Liver (tissue), 9 donors: Measurements from ENCODE around the gene KLC4. TPM values are rescaled to one million over a fixed set of nuclear protein-coding genes. Genes with fewer than 3 reads are reported as not detected.

ENCODE experiments used
- DNase-seq: peaks from one replicate; pipeline ENCODE4 v3.0.0-alpha.2; 2017; ENCODE audit warnings: low spot score
- H3K27ac ChIP-seq, 2 donors: one replicate each; pipeline ENCODE4 v1.7.0; 2013; ENCODE audit warnings: inconsistent platforms in 2 of 2, low read length in 2 of 2, control low read depth in 1 of 2, low read depth in 1 of 2, mild to moderate bottlenecking in 1 of 2
- H3K27me3 ChIP-seq, 4 donors: one replicate each; pipeline versions ENCODE4 v1.6.1 to v1.7.0; 2013; ENCODE audit warnings: low read length in 3 of 4, inconsistent platforms in 1 of 4, mild to moderate bottlenecking in 1 of 4, moderate library complexity in 1 of 4; ENCODE audit not compliant: control insufficient read depth in 4 of 4, insufficient read depth in 4 of 4
- H3K36me3 ChIP-seq, 4 donors: one replicate each; pipeline versions ENCODE4 v1.6.1 to v1.7.0; 2013; ENCODE audit warnings: low read length in 3 of 4, mild to moderate bottlenecking in 3 of 4, low read depth in 1 of 4, moderate library complexity in 1 of 4; ENCODE audit not compliant: control insufficient read depth in 4 of 4, insufficient read depth in 3 of 4
- H3K4me1 ChIP-seq, 4 donors: one replicate each; pipeline versions ENCODE4 v1.6.1 to v1.7.0; 2013; ENCODE audit warnings: low read length in 3 of 4, mild to moderate bottlenecking in 3 of 4, moderate library complexity in 1 of 4; ENCODE audit not compliant: control insufficient read depth in 4 of 4, insufficient read depth in 4 of 4
- H3K4me3 ChIP-seq, 3 donors: one replicate each; pipeline versions ENCODE4 v1.6.1 to v1.7.0; 2013; ENCODE audit warnings: low read length in 3 of 3, control low read depth in 1 of 3, low read depth in 1 of 3, mild to moderate bottlenecking in 1 of 3
- H3K9ac ChIP-seq, 2 donors: one replicate each; pipeline ENCODE4 v1.7.0; 2013; ENCODE audit warnings: low read length in 2 of 2, mild to moderate bottlenecking in 2 of 2, moderate library complexity in 2 of 2, control low read depth in 1 of 2, low read depth in 1 of 2
- H3K9me3 ChIP-seq, 4 donors: one replicate each; pipeline versions ENCODE4 v1.6.1 to v1.7.0; 2013; ENCODE audit warnings: low read length in 3 of 4; ENCODE audit not compliant: control insufficient read depth in 4 of 4
- EGR1 ChIP-seq, 2 donors: IDR thresholded peaks; 2 replicates each; pipeline ENCODE4 v1.6.1; 2016 to 2018; ENCODE audit warnings: antibody characterized with exemption in 2 of 2, low read depth in 2 of 2
- FOXA1 ChIP-seq: IDR thresholded peaks from 2 replicates; pipeline ENCODE4 v1.6.1; 2016; ENCODE audit warnings: antibody characterized with exemption
- FOXA2 ChIP-seq: IDR thresholded peaks from 2 replicates; pipeline ENCODE4 v1.6.1; 2016; ENCODE audit warnings: antibody characterized with exemption
- GABPA ChIP-seq, 2 donors: IDR thresholded peaks in 1 of 2; conservative IDR thresholded peaks in 1 of 2; 2 replicates each; pipeline ENCODE4 v1.6.1; 2016; ENCODE audit warnings: antibody characterized with exemption in 2 of 2, mild to moderate bottlenecking in 1 of 2, moderate library complexity in 1 of 2
- HNF4A ChIP-seq, 2 donors: conservative IDR thresholded peaks; 2 replicates each; pipeline ENCODE4 v1.6.1; 2016; ENCODE audit warnings: antibody characterized with exemption in 2 of 2, mild to moderate bottlenecking in 2 of 2
- HNF4G ChIP-seq: IDR thresholded peaks from 2 replicates; pipeline ENCODE4 v1.6.1; 2016; ENCODE audit warnings: antibody characterized with exemption
- JUND ChIP-seq, 2 donors: IDR thresholded peaks; 2 replicates each; pipeline ENCODE4 v1.6.1; 2016; ENCODE audit warnings: antibody characterized with exemption in 2 of 2
- NR2F2 ChIP-seq: IDR thresholded peaks from 2 replicates; pipeline ENCODE4 v1.6.1; 2016; ENCODE audit warnings: antibody characterized with exemption
- RAD21 ChIP-seq, 2 donors: IDR thresholded peaks; 2 replicates each; pipeline ENCODE4 v1.6.1; 2016; ENCODE audit warnings: antibody characterized with exemption in 2 of 2, mild to moderate bottlenecking in 2 of 2
- SP1 ChIP-seq: IDR thresholded peaks from 2 replicates; pipeline ENCODE4 v1.6.1; 2018; ENCODE audit warnings: antibody characterized with exemption, mild to moderate bottlenecking
- TAF1 ChIP-seq: conservative IDR thresholded peaks from 2 replicates; pipeline ENCODE4 v1.6.1; 2016; ENCODE audit warnings: antibody characterized with exemption, mild to moderate bottlenecking
- YY1 ChIP-seq: IDR thresholded peaks from 2 replicates; pipeline ENCODE4 v1.6.1; 2016; ENCODE audit warnings: antibody characterized with exemption, mild to moderate bottlenecking
- WGBS: extraction: QIAGEN DNeasy Blood & Tissue Kit; methylation state at CpG from one replicate; pipeline ENCODE4 v1.1.7; 2013; 5-methylcytosine and 5-hydroxymethylcytosine counted together
- polyA plus RNA-seq, 2 donors: library from polyadenylated mRNA; stranded (reverse) in 1 of 2; unstranded in 1 of 2; fragments of 200-250 nt in 1 of 2; fragments of >200 nt in 1 of 2; fragmentation: Nextera tagmentation in 1 of 2; extraction: Ambion mirVana in 1 of 2; gene quantifications; one replicate each; pipeline versions ENCODE4 v1.2.1 to v1.2.3, GENCODE V29; 2013 to 2015
- total RNA-seq, 2 donors: library from RNA; depleted of rRNA; stranded (reverse); fragments of >200 nt; gene quantifications; one replicate each; pipeline ENCODE4 v1.2.3, GENCODE V29; 2014
- TF ChIP-seq, protein P1 (sequence below): IDR thresholded peaks from 2 replicates; pipeline ENCODE4 v1.6.1; 2016; ENCODE audit warnings: antibody characterized with exemption
- TF ChIP-seq, protein P2 (sequence below): IDR thresholded peaks from 2 replicates; pipeline ENCODE4 v1.6.1; 2016; ENCODE audit warnings: antibody characterized with exemption
- TF ChIP-seq, protein P3 (sequence below): IDR thresholded peaks from 2 replicates; pipeline ENCODE4 v1.6.1; 2016; ENCODE audit warnings: antibody characterized with exemption, mild to moderate bottlenecking
- TF ChIP-seq, protein P4 (sequence below): IDR thresholded peaks from 2 replicates; pipeline ENCODE4 v1.6.1; 2016; ENCODE audit warnings: antibody characterized with exemption
- TF ChIP-seq, protein P5 (sequence below): fragments of 150-350 bp; IDR thresholded peaks from 2 replicates; pipeline ENCODE4 v1.5.1; 2017; ENCODE audit warnings: improper control_type of control experiment, low read depth, low read length; ENCODE audit not compliant: missing input control
- donor health status: healthy.
- donor health status: healthy.
- donor health status: healthy.
- donor health status: healthy.
- donor health status: healthy.

The KLC4 gene
- total and polyA plus RNA-seq, 4 donors: 33.2 to 97.0 (median 45.9) TPM

DNA sequence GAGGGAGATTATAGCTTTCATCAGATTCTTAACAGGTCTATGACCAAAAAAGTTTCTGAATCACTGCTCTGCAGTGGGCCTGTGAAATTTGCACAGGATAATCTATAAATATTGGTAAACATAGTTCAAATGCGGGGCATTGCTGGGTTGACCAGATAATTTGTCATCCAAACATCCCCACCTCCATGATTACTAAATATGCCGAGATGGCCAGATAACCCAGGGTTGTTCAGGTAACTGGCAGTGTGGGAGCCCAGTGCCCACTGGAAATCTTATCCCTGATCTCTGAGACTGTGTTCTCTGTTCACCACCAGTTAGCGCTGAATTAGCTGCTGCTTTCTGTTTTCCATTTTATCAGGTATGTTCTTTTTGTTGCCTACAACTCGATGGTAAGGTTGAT is 38.1 kb downstream of the KLC4 start:
- H3K36me3 ChIP-seq: no peaks in the 10 kb centered on the region
- WGBS: 85% methylated on average over 4 of the region's 4 CpGs
- H3K9ac ChIP-seq: no peak overlapping the region
- peaks cover 0 to 7% (median 3%) of the 10 kb centered on the region in 4 donors for H3K4me1 ChIP-seq
- TF ChIP-seq, protein P1, sequence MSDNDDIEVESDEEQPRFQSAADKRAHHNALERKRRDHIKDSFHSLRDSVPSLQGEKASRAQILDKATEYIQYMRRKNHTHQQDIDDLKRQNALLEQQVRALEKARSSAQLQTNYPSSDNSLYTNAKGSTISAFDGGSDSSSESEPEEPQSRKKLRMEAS: no peak
- no peak for TF ChIP-seq EGR1 (IDR thresholded peaks at IDR 0.05; ENCODE audit: low read depth in 2 of 2)
- no peak for TF ChIP-seq SP1
- TF ChIP-seq, protein P2, sequence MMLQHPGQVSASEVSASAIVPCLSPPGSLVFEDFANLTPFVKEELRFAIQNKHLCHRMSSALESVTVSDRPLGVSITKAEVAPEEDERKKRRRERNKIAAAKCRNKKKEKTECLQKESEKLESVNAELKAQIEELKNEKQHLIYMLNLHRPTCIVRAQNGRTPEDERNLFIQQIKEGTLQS: no peak
- TF ChIP-seq FOXA1: no peak
- TF ChIP-seq TAF1: no peak
- TF ChIP-seq, protein P3, sequence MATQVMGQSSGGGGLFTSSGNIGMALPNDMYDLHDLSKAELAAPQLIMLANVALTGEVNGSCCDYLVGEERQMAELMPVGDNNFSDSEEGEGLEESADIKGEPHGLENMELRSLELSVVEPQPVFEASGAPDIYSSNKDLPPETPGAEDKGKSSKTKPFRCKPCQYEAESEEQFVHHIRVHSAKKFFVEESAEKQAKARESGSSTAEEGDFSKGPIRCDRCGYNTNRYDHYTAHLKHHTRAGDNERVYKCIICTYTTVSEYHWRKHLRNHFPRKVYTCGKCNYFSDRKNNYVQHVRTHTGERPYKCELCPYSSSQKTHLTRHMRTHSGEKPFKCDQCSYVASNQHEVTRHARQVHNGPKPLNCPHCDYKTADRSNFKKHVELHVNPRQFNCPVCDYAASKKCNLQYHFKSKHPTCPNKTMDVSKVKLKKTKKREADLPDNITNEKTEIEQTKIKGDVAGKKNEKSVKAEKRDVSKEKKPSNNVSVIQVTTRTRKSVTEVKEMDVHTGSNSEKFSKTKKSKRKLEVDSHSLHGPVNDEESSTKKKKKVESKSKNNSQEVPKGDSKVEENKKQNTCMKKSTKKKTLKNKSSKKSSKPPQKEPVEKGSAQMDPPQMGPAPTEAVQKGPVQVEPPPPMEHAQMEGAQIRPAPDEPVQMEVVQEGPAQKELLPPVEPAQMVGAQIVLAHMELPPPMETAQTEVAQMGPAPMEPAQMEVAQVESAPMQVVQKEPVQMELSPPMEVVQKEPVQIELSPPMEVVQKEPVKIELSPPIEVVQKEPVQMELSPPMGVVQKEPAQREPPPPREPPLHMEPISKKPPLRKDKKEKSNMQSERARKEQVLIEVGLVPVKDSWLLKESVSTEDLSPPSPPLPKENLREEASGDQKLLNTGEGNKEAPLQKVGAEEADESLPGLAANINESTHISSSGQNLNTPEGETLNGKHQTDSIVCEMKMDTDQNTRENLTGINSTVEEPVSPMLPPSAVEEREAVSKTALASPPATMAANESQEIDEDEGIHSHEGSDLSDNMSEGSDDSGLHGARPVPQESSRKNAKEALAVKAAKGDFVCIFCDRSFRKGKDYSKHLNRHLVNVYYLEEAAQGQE: no peak
- TF ChIP-seq HNF4A (conservative IDR thresholded peaks at IDR 0.05): no peak
- TF ChIP-seq JUND (IDR thresholded peaks at IDR 0.05): no peak
- TF ChIP-seq HNF4G: no peak
- no peak for TF ChIP-seq NR2F2
- TF ChIP-seq RAD21 (IDR thresholded peaks at IDR 0.05): no peak
- TF ChIP-seq, protein P4, sequence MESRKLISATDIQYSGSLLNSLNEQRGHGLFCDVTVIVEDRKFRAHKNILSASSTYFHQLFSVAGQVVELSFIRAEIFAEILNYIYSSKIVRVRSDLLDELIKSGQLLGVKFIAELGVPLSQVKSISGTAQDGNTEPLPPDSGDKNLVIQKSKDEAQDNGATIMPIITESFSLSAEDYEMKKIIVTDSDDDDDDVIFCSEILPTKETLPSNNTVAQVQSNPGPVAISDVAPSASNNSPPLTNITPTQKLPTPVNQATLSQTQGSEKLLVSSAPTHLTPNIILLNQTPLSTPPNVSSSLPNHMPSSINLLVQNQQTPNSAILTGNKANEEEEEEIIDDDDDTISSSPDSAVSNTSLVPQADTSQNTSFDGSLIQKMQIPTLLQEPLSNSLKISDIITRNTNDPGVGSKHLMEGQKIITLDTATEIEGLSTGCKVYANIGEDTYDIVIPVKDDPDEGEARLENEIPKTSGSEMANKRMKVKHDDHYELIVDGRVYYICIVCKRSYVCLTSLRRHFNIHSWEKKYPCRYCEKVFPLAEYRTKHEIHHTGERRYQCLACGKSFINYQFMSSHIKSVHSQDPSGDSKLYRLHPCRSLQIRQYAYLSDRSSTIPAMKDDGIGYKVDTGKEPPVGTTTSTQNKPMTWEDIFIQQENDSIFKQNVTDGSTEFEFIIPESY: no peak
- no peak for TF ChIP-seq GABPA (IDR thresholded peaks at IDR 0.05 in 1 of 2, conservative IDR thresholded peaks at IDR 0.05 in 1 of 2)
- TF ChIP-seq FOXA2: no peak
- H3K27ac ChIP-seq: no peak overlapping the region
- H3K27me3 ChIP-seq: no peaks in the 10 kb centered on the region
- no peak for DNase-seq
- no peaks in the 10 kb centered on the region for H3K9me3 ChIP-seq
- no peak overlapping the region for H3K4me3 ChIP-seq

DNA sequence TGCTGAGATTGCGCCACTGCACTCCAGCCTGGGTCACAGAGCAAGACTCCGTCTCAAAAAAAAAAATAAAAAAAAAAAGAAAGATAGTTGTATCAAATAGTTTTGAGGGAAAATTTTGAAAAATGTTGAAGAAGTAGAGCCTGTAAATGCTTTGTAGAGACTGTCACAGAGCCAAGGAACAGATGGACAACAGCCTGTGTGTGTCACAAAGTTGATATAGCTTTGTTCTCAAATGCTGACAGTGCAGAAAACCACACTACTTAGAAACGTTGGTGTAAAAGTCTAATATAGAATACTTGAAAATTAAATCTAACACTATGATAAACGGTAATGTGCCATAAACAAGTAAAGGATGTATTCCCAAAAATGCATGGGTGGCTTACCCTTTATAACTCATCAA is 42.1 kb downstream of the KLC4 start:
- Histone ChIP-seq H3K9me3 (no peaks in the 10 kb centered on the region), H3K9ac (no peak overlapping the region), H3K27ac (no peak overlapping the region), H3K36me3 (no peaks in the 10 kb centered on the region), H3K27me3 (no peaks in the 10 kb centered on the region), H3K4me1 (no peaks in the 10 kb centered on the region), H3K4me3 (no peak overlapping the region)
- no peak for TF ChIP-seq SP1
- TF ChIP-seq, protein P5, sequence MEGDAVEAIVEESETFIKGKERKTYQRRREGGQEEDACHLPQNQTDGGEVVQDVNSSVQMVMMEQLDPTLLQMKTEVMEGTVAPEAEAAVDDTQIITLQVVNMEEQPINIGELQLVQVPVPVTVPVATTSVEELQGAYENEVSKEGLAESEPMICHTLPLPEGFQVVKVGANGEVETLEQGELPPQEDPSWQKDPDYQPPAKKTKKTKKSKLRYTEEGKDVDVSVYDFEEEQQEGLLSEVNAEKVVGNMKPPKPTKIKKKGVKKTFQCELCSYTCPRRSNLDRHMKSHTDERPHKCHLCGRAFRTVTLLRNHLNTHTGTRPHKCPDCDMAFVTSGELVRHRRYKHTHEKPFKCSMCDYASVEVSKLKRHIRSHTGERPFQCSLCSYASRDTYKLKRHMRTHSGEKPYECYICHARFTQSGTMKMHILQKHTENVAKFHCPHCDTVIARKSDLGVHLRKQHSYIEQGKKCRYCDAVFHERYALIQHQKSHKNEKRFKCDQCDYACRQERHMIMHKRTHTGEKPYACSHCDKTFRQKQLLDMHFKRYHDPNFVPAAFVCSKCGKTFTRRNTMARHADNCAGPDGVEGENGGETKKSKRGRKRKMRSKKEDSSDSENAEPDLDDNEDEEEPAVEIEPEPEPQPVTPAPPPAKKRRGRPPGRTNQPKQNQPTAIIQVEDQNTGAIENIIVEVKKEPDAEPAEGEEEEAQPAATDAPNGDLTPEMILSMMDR: no peak
- no peak for TF ChIP-seq JUND (IDR thresholded peaks at IDR 0.05)
- TF ChIP-seq YY1: no peak
- no peak for TF ChIP-seq HNF4G
- TF ChIP-seq, protein P1: no peak
- no peak for TF ChIP-seq EGR1 (IDR thresholded peaks at IDR 0.05; ENCODE audit: low read depth in 2 of 2)
- TF ChIP-seq FOXA1: no peak
- TF ChIP-seq, protein P3: no peak
- no peak for TF ChIP-seq GABPA (IDR thresholded peaks at IDR 0.05 in 1 of 2, conservative IDR thresholded peaks at IDR 0.05 in 1 of 2)
- TF ChIP-seq FOXA2: no peak
- TF ChIP-seq TAF1: no peak
- no peak for TF ChIP-seq HNF4A (conservative IDR thresholded peaks at IDR 0.05)
- no peak for TF ChIP-seq NR2F2
- TF ChIP-seq RAD21 (IDR thresholded peaks at IDR 0.05): no peak
- 74% methylated on average over 4 of the region's 4 CpGs for WGBS
- no peak for DNase-seq
